Neural cell (in vitro differentiated cells): Measurements from ENCODE around the gene SULT1B1. TPM values are rescaled to one million over a fixed set of nuclear protein-coding genes. Genes with fewer than 3 reads are reported as not detected.

ENCODE experiments used
- H2AFZ ChIP-seq: fragments of 200-600, 300-800 bp; sonication (generic), shearing (Covaris generic); 2 replicates; pipeline ENCODE4 v1.6.0; 2014; ENCODE audit warnings: low read depth, mild to moderate bottlenecking, antibody characterized with exemption, low read length, moderate library complexity
- H3F3A ChIP-seq: fragments of 200-600 bp; shearing (Covaris generic); 2 replicates; pipeline ENCODE4 v1.6.1; 2016; ENCODE audit warnings: mild to moderate bottlenecking, moderate library complexity, mixed read lengths, antibody characterized with exemption, low read length; ENCODE audit not compliant: insufficient read depth, poor library complexity, severe bottlenecking
- H3K27ac ChIP-seq: fragments of 200-600, 300-800 bp; sonication (generic), shearing (Covaris generic); 2 replicates; pipeline ENCODE4 v1.5.1; 2014; ENCODE audit warnings: mild to moderate bottlenecking, low read length, moderate library complexity
- H3K27me3 ChIP-seq: fragments of 300-800, 200-600 bp; sonication (generic), shearing (Covaris generic); 2 replicates; pipeline ENCODE4 v1.6.0; 2014; ENCODE audit warnings: mild to moderate bottlenecking, low read depth, low read length, moderate library complexity; ENCODE audit not compliant: insufficient read depth
- H3K36me3 ChIP-seq: fragments of 300-800, 200-600 bp; sonication (generic), shearing (Covaris generic); 2 replicates; pipeline ENCODE4 v1.5.1; 2014; ENCODE audit warnings: mild to moderate bottlenecking, antibody characterized with exemption, low read length, moderate library complexity; ENCODE audit not compliant: insufficient read depth
- H3K4me2 ChIP-seq: fragments of 300-800, 200-600 bp; sonication (generic), shearing (Covaris generic); 2 replicates; pipeline ENCODE4 v1.6.0; 2014; ENCODE audit warnings: mild to moderate bottlenecking, low read length
- H3K4me3 ChIP-seq: fragments of 300-800, 200-600 bp; sonication (generic), shearing (Covaris generic); 2 replicates; pipeline ENCODE4 v1.5.1; 2014; ENCODE audit warnings: mild to moderate bottlenecking, low read length, moderate library complexity
- H3K79me2 ChIP-seq: fragments of 200-600 bp; shearing (Covaris generic); replicated peaks from 2 replicates; pipeline ENCODE4 v1.6.0; 2014; ENCODE audit warnings: mild to moderate bottlenecking, low read length, moderate library complexity; ENCODE audit not compliant: insufficient read depth
- H3K9ac ChIP-seq: fragments of 300-800, 200-600 bp; sonication (generic), shearing (Covaris generic); 2 replicates; pipeline ENCODE4 v1.6.1; 2016; ENCODE audit warnings: mild to moderate bottlenecking, low read length, mixed read lengths
- H3K9me2 ChIP-seq: fragments of 200-600 bp; shearing (Covaris generic); 2 replicates; pipeline ENCODE4 v1.6.1; 2016; ENCODE audit warnings: mild to moderate bottlenecking, low read length, mixed read lengths; ENCODE audit not compliant: insufficient read depth
- H3K9me3 ChIP-seq: fragments of 200-600, 300-800 bp; sonication (generic), shearing (Covaris generic); 2 replicates; pipeline ENCODE4 v1.6.1; 2016; ENCODE audit warnings: mild to moderate bottlenecking, mixed run types, low read length, moderate library complexity, mixed read lengths
- H4K20me1 ChIP-seq: fragments of 200-600 bp; shearing (Covaris generic); 2 replicates; pipeline ENCODE4 v1.6.1; 2016; ENCODE audit warnings: mild to moderate bottlenecking, mixed run types; ENCODE audit not compliant: insufficient read depth
- CTCF ChIP-seq: fragments of 450-650 bp; IDR thresholded peaks from 2 replicates; pipeline ENCODE4 v1.5.1; 2014; ENCODE audit warnings: antibody characterized with exemption, mild to moderate bottlenecking, moderate library complexity; ENCODE audit not compliant: poor library complexity, severe bottlenecking
- EP300 ChIP-seq: fragments of 450-650 bp; conservative IDR thresholded peaks from 2 replicates; pipeline ENCODE4 v1.6.1; 2014; ENCODE audit warnings: antibody characterized with exemption, mild to moderate bottlenecking, moderate library complexity; ENCODE audit not compliant: poor library complexity, severe bottlenecking
- EZH2 ChIP-seq: fragments of 200-600, 300-800 bp; shearing (Covaris generic), sonication (generic); IDR thresholded peaks from 2 replicates; pipeline ENCODE4 v1.6.1; 2014; ENCODE audit warnings: antibody characterized with exemption, low read length, borderline replicate concordance, mild to moderate bottlenecking; ENCODE audit not compliant: insufficient read depth, poor library complexity, severe bottlenecking
- MXI1 ChIP-seq: fragments of 450-650 bp; conservative IDR thresholded peaks from 2 replicates; pipeline ENCODE4 v1.6.1; 2014; ENCODE audit warnings: antibody characterized with exemption, mild to moderate bottlenecking; ENCODE audit not compliant: poor library complexity, severe bottlenecking
- POLR2AphosphoS5 ChIP-seq: IDR thresholded peaks from 2 replicates; pipeline ENCODE4 v1.6.1; 2012
- RAD21 ChIP-seq: fragments of 450-650 bp; conservative IDR thresholded peaks from 2 replicates; pipeline ENCODE4 v1.6.1; 2014; ENCODE audit warnings: antibody characterized with exemption, mild to moderate bottlenecking, moderate library complexity
- REST ChIP-seq: IDR thresholded peaks from 2 replicates; pipeline ENCODE4 v1.6.1; 2012; ENCODE audit warnings: borderline replicate concordance
- SMC3 ChIP-seq: fragments of 450-650 bp; conservative IDR thresholded peaks from 2 replicates; pipeline ENCODE4 v1.6.1; 2014; ENCODE audit warnings: antibody characterized with exemption, mild to moderate bottlenecking, moderate library complexity; ENCODE audit not compliant: poor library complexity
- TAF1 ChIP-seq: IDR thresholded peaks from 2 replicates; pipeline ENCODE4 v1.6.1; 2012; ENCODE audit warnings: low read depth
- polyA plus RNA-seq: library from polyadenylated mRNA; depleted of rRNA; stranded (reverse); fragments of >200 nt; gene quantifications from 2 replicates; pipeline ENCODE4 v1.2.3, GENCODE V29; 2014

Gene SULT1B1
- polyA plus RNA-seq, 1 donor from 2014 or later, result not detected

- H3K27me3 ChIP-seq, result no peaks in the 10 kb centered on the region
- no peak overlapping the region for H2AFZ ChIP-seq
- no peaks in the 10 kb centered on the region for H3F3A ChIP-seq
- TF ChIP-seq REST (no peak), SMC3 (no peak), EP300 (no peak), EZH2 (no peak), CTCF (no peak), RAD21 (no peak)
- H3K4me3 ChIP-seq, result no peak overlapping the region
- H3K27ac ChIP-seq, result no peak overlapping the region
- no peaks in the 10 kb centered on the region for H3K9me2 ChIP-seq
- no peaks in the 10 kb centered on the region for H3K9me3 ChIP-seq
- no peaks in the 10 kb centered on the region for H3K36me3 ChIP-seq
- H3K4me2 ChIP-seq, result no peak overlapping the region
- H3K9ac ChIP-seq, result no peak overlapping the region
- H4K20me1 ChIP-seq, result no peaks in the 10 kb centered on the region
- no peaks in the 10 kb centered on the region for H3K79me2 ChIP-seq
Observed at GRCh38 chr4:69748173-69748572, 12.2 kb downstream of the SULT1B1 start.

GRCh38 chr4:69744157-69744478 is 16.3 kb downstream of the SULT1B1 start:
- H3K27ac ChIP-seq, result no peak overlapping the region
- no peaks in the 10 kb centered on the region for H3K9me3 ChIP-seq
- H4K20me1 ChIP-seq, result no peaks in the 10 kb centered on the region

More at GRCh38 chr4:69744157-69744478, 16.3 kb downstream of the SULT1B1 start:
- Histone ChIP-seq H3K27me3 (no peaks in the 10 kb centered on the region), H3K9ac (no peak overlapping the region), H3K36me3 (no peaks in the 10 kb centered on the region), H3K79me2 (no peaks in the 10 kb centered on the region), H2AFZ (no peak overlapping the region), H3K4me3 (no peak overlapping the region), H3K4me2 (no peak overlapping the region), H3K9me2 (no peaks in the 10 kb centered on the region), H3F3A (no peaks in the 10 kb centered on the region)
- TF ChIP-seq MXI1 (no peak), CTCF (no peak), TAF1 (no peak), REST (no peak), EP300 (no peak), EZH2 (no peak), RAD21 (no peak), POLR2AphosphoS5 (no peak), SMC3 (no peak)
